BLaER1 treated with 17β-estradiol and CSF1 and Interleukin-3, amounts not matched to agents 10 nM and 100 nM (cell line): ENCODE data around the gene ABCC3.

Experiments used
- H3K27ac ChIP-seq, 11 experiments: shearing (Covaris generic); formaldehyde crosslinking; 2 replicates each; pipeline ENCODE4 v1.8.1; 2022
- H3K27me3 ChIP-seq, 11 experiments: shearing (Covaris generic); formaldehyde crosslinking; 2 replicates each; pipeline ENCODE4 v1.8.1; 2022
- H3K36me3 ChIP-seq, 11 experiments: shearing (Covaris generic); formaldehyde crosslinking; 2 replicates each; pipeline ENCODE4 v1.8.1; 2022
- H3K4me1 ChIP-seq, 10 experiments: shearing (Covaris generic); formaldehyde crosslinking; 2 replicates each; pipeline ENCODE4 v1.8.1; 2022
- H3K4me2 ChIP-seq, 11 experiments: shearing (Covaris generic); formaldehyde crosslinking; 2 replicates each; pipeline ENCODE4 v1.8.1; 2022
- H3K4me3 ChIP-seq, 10 experiments: shearing (Covaris generic); formaldehyde crosslinking; 2 replicates each; pipeline ENCODE4 v1.8.1; 2022
- H3K9ac ChIP-seq, 11 experiments: shearing (Covaris generic); formaldehyde crosslinking; 2 replicates each; pipeline ENCODE4 v1.8.1; 2022
- H3K9me3 ChIP-seq, 11 experiments: shearing (Covaris generic); formaldehyde crosslinking; replicated peaks in 1 of 11; 2 replicates each; pipeline ENCODE4 v1.8.1; 2022
- H4K20me1 ChIP-seq, 11 experiments: shearing (Covaris generic); formaldehyde crosslinking; 2 replicates each; pipeline ENCODE4 v1.8.1; 2022
- Cebpa-rat ChIP-seq, 11 experiments: shearing (Covaris generic); IDR thresholded peaks; 2 replicates each; pipeline ENCODE4 v1.8.1; 2022

The ABCC3 gene

DNA sequence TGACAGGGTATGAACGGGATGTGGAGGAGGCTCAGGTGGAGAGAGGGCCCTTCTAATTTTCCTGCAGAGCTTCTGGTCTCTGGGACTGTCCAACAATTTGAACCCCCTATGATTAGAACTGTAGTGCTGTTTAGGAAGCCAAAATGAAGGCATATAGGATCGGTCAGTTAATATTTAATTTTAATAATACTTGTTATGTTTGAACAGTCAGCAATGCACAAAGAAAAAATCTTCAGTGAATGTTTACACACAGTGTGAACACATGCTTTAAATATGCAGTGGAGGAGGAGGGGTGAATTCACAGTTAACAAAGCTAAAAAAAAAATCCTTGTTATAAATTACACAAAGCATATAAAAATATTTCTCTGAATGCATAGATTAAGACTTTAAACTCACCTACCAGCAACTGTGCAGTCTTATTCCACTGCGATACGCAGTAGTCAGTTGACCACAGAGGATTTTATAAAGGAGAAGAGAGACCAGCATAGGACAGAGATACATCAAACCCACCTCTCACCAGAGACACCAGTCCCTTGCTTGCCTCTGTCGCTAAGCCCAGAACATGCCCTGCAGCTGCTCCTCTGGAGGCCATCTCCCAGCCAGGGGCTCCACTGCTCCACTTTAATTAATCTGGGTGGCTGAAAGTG, 58.5 kb downstream of the ABCC3 start:
- H3K4me3 ChIP-seq = no peak overlapping the region
- no peaks in the 10 kb centered on the region for H3K9me3 ChIP-seq
- H3K27me3 ChIP-seq = no peaks in the 10 kb centered on the region
- peaks cover 14 to 32% (median 19%) of the 10 kb centered on the region in 10 experiments for H3K4me1 ChIP-seq
- H3K27ac ChIP-seq = no peak overlapping the region
- peaks cover 11 to 62% (median 39%) of the 10 kb centered on the region in 11 experiments; a peak in 20 of 22 replicates for H4K20me1 ChIP-seq
- no peak overlapping the region for H3K4me2 ChIP-seq
- H3K36me3 ChIP-seq = peaks cover 57 to 69% (median 65%) of the 10 kb centered on the region in 11 experiments
- no peak overlapping the region; a peak in 1 of 22 replicates for H3K9ac ChIP-seq
- no peak for TF ChIP-seq Cebpa-rat (IDR thresholded peaks at IDR 0.05)

DNA sequence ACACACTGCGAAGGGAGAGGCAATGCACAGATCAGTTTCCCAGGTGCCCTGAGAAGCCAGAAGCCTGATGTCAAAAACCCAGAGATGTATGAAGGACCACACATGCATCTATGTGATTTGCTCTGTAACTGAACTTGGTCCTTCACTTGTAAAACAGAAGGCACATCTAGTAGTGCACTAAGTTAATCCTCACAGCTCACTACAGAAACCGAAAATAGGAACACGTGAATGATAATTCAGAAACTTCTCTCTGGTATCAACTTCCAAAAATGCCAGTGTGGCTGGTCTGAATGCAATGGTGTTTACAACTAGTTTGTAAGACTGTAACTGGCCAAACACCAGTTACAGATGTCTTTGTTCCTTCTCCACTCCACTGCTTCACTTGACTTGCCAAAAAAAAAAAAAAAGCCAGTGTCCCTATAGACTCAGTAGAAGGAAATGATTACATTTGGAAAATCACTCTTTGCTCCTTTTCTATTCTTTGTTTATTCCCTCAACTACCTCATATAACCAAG, 61.7 kb downstream of the ABCC3 start:
- H3K4me2 ChIP-seq = no peak overlapping the region
- peaks cover 85 to 100% (median 97%) of the 10 kb centered on the region in 11 experiments for H3K36me3 ChIP-seq
- H3K27ac ChIP-seq = no peak overlapping the region
- H3K9ac ChIP-seq = peak overlapping the region in 1 of 11 experiments; percentile 18; a peak in 1 of 22 replicates
- no peak overlapping the region for H3K4me3 ChIP-seq
- no peaks in the 10 kb centered on the region for H3K9me3 ChIP-seq
- no peaks in the 10 kb centered on the region for H3K27me3 ChIP-seq
- peaks cover 0 to 12% (median 2%) of the 10 kb centered on the region in 10 experiments; a peak in 5 of 20 replicates for H3K4me1 ChIP-seq
- TF ChIP-seq Cebpa-rat (IDR thresholded peaks at IDR 0.05) = no peak
- peaks cover 22 to 76% (median 61%) of the 10 kb centered on the region in 11 experiments; a peak in 21 of 22 replicates for H4K20me1 ChIP-seq

- H3K4me1 ChIP-seq = peaks cover 0 to 12% (median 2%) of the 10 kb centered on the region in 10 experiments; a peak in 5 of 20 replicates
- H3K27me3 ChIP-seq = no peaks in the 10 kb centered on the region
- H3K9ac ChIP-seq = peak overlapping the region in 3 of 11 experiments; percentile 5 to 23 (median 20); a peak in 2 of 22 replicates
- no peak overlapping the region for H3K4me2 ChIP-seq
- H3K27ac ChIP-seq = no peak overlapping the region
- peaks cover 28 to 78% (median 68%) of the 10 kb centered on the region in 11 experiments; a peak in 21 of 22 replicates for H4K20me1 ChIP-seq
- TF ChIP-seq Cebpa-rat (IDR thresholded peaks at IDR 0.05) = no peak
- H3K36me3 ChIP-seq = peaks cover 85 to 100% (median 99%) of the 10 kb centered on the region in 11 experiments
- no peaks in the 10 kb centered on the region for H3K9me3 ChIP-seq
- H3K4me3 ChIP-seq = no peak overlapping the region
Observed at GRCh38 chr17:50697062-50697461, 62.4 kb downstream of the ABCC3 start.

DNA sequence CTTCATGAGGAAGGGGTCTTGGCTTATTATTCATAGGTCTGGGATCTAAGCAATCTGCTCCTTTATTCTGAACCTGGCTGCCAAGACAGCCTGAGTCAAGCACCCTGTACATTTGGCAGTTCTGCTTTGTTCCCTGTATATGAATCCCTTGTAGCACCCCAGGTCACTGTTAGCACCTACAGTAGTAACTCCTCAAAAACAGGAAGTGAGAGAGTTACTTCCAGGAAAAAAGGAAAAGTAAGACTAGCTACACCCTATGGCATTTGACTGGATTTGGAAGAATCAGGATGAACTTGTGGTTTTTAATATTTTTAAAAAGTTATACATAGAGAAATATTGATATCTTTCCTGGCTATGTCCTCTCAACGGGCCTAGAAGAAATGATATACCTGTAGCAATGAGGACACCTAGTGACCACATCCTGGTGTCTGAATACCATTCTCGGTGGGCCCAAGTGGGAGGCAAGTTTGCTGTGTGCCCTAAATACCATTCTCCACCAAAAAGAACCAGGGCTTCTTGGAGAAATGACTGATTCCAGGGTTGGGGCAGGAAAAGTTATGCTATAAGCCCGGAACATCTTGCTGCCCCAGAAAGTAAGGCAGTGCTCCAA, 63.1 kb downstream of the ABCC3 start:
- Histone ChIP-seq H3K36me3 (peaks cover 79 to 100% (median 98%) of the 10 kb centered on the region in 11 experiments), H3K9ac (peak overlapping the region in 2 of 11 experiments; percentile 20 to 55; a peak in 4 of 22 replicates), H3K4me1 (peaks cover 0 to 18% (median 2%) of the 10 kb centered on the region in 10 experiments; a peak in 7 of 20 replicates), H3K9me3 (no peaks in the 10 kb centered on the region), H3K27me3 (no peaks in the 10 kb centered on the region), H3K4me2 (0 out of 22 replicates have a peak overlapping the region, but pooled peaks of 1 of the 11 experiments have one; percentile 13), H4K20me1 (peaks cover 34 to 85% (median 75%) of the 10 kb centered on the region in 11 experiments; a peak in 21 of 22 replicates), H3K27ac (no peak overlapping the region), H3K4me3 (no peak overlapping the region)
- TF ChIP-seq Cebpa-rat (IDR thresholded peaks at IDR 0.05) = no peak

DNA sequence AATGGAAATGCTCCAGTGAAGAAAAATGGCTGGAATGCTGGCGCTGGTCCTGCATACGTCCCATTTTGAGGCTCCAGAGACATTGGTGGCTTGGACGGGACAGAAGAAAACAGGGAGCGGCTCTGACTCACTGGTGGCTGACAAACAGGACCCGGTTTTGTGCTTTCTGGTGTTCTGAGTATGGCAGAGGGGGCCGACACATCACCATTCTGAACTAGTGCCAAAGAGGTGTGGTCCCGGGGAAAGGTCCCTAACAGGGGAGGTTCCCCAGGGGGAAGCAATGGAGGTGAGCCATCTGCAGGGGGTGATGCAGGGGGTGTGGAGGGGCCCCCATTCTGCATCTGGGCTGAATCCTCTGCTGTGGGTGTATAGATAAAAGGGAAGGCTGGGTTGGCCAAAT, 64.7 kb downstream of the ABCC3 start:
- H3K36me3 ChIP-seq = peaks cover 73 to 100% (median 97%) of the 10 kb centered on the region in 11 experiments
- H3K27ac ChIP-seq = no peak overlapping the region
- no peak for TF ChIP-seq Cebpa-rat (IDR thresholded peaks at IDR 0.05)
- peaks cover 50 to 92% (median 86%) of the 10 kb centered on the region in 11 experiments; a peak in 21 of 22 replicates for H4K20me1 ChIP-seq
- peaks cover 0 to 35% (median 13%) of the 10 kb centered on the region in 10 experiments; a peak in 13 of 20 replicates for H3K4me1 ChIP-seq
- no peak overlapping the region for H3K9ac ChIP-seq
- H3K9me3 ChIP-seq = no peaks in the 10 kb centered on the region
- H3K27me3 ChIP-seq = no peaks in the 10 kb centered on the region
- no peak overlapping the region for H3K4me3 ChIP-seq
- H3K4me2 ChIP-seq = no peak overlapping the region

GRCh38 chr17:50703162-50703561, 68.5 kb downstream of the ABCC3 start:
- Histone ChIP-seq H3K27me3 (no peaks in the 10 kb centered on the region), H3K4me1 (peaks cover 13 to 51% (median 30%) of the 10 kb centered on the region in 10 experiments), H3K4me3 (no peak overlapping the region), H3K9ac (peak overlapping the region in 5 of 11 experiments; percentile 3 to 60 (median 14); a peak in 4 of 22 replicates), H3K36me3 (peaks cover 40 to 80% (median 74%) of the 10 kb centered on the region in 11 experiments), H4K20me1 (peaks cover 39 to 79% (median 62%) of the 10 kb centered on the region in 11 experiments; a peak in 21 of 22 replicates), H3K4me2 (peak overlapping the region in 6 of 11 experiments; percentile 1 to 93 (median 40); a peak in 6 of 22 replicates), H3K9me3 (no peaks in the 10 kb centered on the region), H3K27ac (no peak overlapping the region)
- no peak for TF ChIP-seq Cebpa-rat (IDR thresholded peaks at IDR 0.05)

DNA sequence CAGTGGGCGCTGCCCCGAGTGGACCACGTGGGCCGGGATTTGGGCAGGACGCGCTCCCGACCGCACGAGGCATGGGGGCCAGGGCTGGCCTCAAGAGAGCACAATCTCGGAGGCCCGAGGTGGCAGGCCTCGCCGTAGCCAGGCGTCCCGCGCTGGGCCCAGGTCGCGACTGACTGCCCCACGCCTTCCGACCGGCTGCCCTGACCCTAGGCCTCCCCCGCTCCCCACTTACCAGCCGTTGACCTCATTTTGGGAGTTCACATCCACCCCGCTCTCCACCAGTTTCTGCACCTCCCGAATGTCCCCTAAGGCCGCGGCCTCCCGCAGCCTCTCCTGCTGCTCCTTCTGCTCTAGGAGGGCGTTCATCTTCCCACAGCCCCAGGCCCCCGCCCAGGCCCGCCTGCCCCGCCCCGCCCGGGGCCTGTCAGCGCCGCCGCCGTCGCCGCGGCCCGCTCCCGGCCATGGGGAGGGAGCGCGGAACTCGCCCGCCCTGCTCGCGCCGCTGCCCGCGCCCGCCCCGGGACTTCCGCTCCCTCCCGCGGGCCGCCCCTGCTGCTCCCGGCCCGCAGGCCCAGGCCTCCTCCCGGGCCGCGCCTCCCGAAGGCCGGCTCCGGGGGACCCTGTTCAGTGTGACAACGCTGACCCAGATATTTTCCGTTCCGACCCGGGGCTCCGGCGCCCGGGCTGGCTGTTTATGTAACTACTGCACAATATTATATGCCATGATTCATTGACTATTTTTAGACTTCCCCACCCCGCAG, 72.8 kb downstream of the ABCC3 start, which contains the start of gene ANKRD40:
Gene ANKRD40, minus strand, starts transcription at position 626 of the 761 bp plus-strand sequence. Its CDS starts 260 bp downstream, at position 366.
- no peaks in the 10 kb centered on the region for H3K27me3 ChIP-seq
- peak within 1 kb of the TSS; percentile 65 to 86 (median 76) for H3K4me3 ChIP-seq
- peak within 1 kb of the TSS; percentile 77 to 98 (median 93) for H3K4me2 ChIP-seq
- peaks cover 46 to 77% (median 64%) of the 10 kb centered on the region in 10 experiments for H3K4me1 ChIP-seq
- H3K9ac ChIP-seq = peak within 1 kb of the TSS; percentile 94 to 98 (median 97)
- H3K36me3 ChIP-seq = peaks cover 12 to 37% (median 33%) of the 10 kb centered on the region in 11 experiments; a peak in 21 of 22 replicates
- peak in 7 of 11 experiments; percentile 16 to 77 (median 36); a peak in 5 of 22 replicates for TF ChIP-seq Cebpa-rat (IDR thresholded peaks at IDR 0.05)
- peak within 1 kb of the TSS; percentile 95 to 99 (median 97) for H3K27ac ChIP-seq
- no peaks in the 10 kb centered on the region for H3K9me3 ChIP-seq
- H4K20me1 ChIP-seq = peaks cover 12 to 36% (median 33%) of the 10 kb centered on the region in 11 experiments; a peak in 20 of 22 replicates
